HG02884 (cell line): Measurements from ENCODE around the gene TSPAN9.

Experiments used
- ATAC-seq: cut with Tn5 transposase; IDR thresholded peaks from one replicate; pipeline ENCODE4 v1.9.1; 2021; ENCODE audit warnings: mild to moderate bottlenecking, moderate library complexity; ENCODE audit not compliant: unreplicated experiment

The TSPAN9 gene

DNA sequence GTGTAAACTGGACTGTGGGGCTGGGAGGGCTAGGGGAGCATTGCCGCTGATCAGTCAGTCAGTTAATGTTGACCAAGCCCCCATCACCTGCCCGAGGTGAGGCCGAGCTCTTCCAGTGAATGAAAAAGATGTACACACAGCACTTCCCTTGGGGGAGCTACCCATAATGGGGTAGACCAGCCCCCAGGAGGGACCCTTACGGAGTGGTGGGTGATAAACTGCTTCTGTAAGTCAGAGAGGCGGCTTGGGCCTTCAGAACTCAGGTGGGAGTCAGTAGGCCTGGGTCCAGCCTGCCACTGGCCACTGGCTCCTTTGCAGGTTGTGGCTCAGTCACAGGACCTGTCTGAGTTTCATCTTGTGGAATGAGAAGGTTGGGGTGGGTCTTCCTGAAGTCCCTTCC is 43.5 kb downstream of the TSPAN9 start:
- no peak for ATAC-seq

GRCh38 chr12:3122841-3123678 is 45.9 kb downstream of the TSPAN9 start:
- no peak for ATAC-seq

GRCh38 chr12:3123729-3124128 is 46.5 kb downstream of the TSPAN9 start:
- no peak for ATAC-seq

- no peak for ATAC-seq
Measured at GRCh38 chr12:3124917-3125316, 47.7 kb downstream of the TSPAN9 start.

DNA sequence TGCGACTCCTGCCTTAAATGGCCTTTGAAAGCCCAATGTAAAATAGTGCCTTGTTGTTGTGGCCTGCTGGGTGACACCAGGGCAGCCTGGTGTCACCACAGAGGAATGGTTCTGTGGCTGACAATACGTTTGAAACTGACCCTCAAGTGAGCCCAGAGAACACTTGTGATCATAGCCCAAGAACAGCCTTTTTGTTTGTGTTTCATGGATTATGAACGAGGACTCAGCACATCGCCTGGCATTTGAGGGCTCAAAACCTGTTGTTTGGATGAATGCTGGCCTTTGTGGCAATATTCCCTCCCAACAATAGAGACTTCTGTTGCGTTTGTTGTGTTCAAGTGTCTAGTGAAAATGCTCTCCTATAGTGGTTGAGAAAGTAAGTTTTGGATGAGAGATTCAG is 48.5 kb downstream of the TSPAN9 start:
- no peak for ATAC-seq

GRCh38 chr12:3127832-3128231 is 50.7 kb downstream of the TSPAN9 start:
- ATAC-seq: no peak

DNA sequence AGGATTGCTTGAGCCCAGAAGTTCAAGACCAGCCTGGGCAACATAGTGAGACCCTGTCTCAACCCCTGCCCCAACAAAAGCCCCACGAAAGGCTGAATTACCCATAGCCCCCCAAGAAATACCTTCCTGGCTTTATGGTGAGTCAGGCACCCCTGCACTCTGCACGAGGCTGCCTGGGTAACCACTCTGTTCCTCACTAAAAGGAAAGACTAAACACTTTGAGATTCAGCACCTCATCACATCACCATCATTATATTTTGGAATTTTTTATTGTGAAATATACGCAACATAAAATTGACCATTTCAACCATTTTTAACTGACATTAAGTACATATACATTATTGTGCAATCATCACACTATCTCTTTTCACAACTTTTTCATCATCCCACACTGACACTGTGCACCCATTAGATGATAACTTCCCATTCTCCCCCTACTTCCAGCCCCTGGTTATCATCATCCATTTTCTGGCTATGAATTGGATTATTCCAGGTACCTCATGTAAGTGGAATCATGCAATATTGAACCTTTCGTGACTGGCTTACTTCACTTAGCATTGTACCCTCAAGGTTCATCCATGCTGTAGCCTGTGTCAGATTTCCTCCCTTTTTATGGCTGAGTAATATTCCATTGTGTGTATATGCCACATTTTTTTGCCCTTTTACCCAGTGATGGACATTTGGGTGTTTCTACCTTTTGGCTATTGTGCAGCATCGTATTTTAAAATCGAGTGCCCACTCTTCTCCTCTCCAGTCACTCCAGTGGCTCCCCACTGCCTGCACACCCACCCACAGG is 51.5 kb downstream of the TSPAN9 start:
- no peak for ATAC-seq

GRCh38 chr12:3129301-3130056 is 52.3 kb downstream of the TSPAN9 start:
- ATAC-seq: no peak

GRCh38 chr12:3130057-3130830 is 53.1 kb downstream of the TSPAN9 start:
- no peak for ATAC-seq

GRCh38 chr12:3131129-3131528 is 54.0 kb downstream of the TSPAN9 start:
- no peak for ATAC-seq

DNA sequence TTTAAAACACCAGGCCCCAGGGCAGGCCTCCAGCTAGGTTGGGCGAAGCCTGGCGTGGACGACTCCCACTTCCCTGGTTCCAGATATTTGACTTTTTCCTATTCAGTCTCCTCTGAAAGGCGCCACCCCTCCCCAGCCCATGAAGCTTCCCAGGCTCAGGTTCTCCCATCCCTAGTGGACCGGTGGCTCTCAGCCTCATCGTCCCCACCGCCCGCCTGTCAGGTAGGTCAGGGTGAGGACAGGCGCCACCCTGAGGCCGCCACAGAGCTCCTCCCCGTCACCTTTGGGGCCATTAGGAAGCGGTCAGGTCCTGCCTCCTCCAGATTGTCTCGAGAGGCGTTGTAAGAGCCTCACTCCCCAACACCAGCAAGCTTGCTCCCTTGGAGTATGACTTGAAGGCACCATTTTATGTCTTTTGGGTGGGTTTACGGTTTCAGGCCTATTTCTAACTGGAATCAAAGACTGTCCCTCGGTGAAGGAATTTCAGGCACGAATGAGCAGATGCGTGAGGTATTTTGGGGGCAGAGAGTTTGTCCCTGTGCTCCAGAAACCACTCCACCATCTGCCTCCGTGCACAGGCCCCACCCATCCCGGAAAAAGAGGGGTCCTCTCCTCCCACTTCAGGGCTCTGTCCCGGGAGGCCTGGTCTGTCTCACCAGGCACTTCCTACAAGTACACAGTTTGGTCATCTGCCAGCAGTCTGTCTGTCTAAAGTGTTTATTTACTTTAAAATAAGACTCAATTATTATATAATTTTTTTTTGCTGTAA is 55.6 kb downstream of the TSPAN9 start:
- ATAC-seq: no peak

- ATAC-seq: no peak
Measured at GRCh38 chr12:3133405-3133783, 56.2 kb downstream of the TSPAN9 start.

GRCh38 chr12:3134126-3134525 is 56.9 kb downstream of the TSPAN9 start:
- ATAC-seq: no peak

DNA sequence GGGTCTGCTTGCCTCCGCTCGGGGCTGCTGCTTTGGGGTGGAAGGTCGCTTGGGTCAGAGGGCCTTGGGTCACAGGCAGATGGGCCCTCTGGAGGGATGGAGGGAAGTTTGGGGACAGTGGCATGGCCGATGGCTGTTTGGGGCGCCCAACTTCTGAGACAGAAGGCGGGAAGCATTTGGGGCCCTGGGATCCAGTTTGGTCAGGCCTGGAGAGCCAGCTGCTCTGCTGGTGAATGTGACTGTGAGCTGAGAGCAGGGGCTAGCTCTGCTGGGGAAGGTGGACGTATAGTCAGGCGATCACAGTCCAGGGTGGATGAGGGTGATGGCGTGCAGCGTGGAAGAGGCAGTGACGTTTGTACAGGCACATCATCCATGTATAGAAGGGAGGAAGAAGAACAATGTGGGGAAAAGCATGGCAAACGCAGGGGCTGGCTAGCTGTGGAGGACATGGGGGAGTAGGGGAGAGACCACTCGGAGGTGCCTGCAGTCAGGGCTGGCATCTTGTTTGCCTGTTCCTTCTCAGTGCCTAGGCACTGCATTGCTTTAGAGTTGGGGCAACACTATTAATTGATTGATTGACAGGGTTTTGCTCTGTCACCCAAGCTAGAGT is 57.5 kb downstream of the TSPAN9 start:
- no peak for ATAC-seq

GRCh38 chr12:3135522-3136461 is 58.6 kb downstream of the TSPAN9 start:
- ATAC-seq: no peak

- no peak for ATAC-seq
Measured at GRCh38 chr12:3136641-3137267, 59.6 kb downstream of the TSPAN9 start.

GRCh38 chr12:3137268-3137781 is 60.1 kb downstream of the TSPAN9 start:
- no peak for ATAC-seq
